Activated CD4-positive, alpha-beta T cell treated with anti-CD3 and anti-CD28 coated beads for 36 hours (primary cell): ENCODE data around the gene SPP2. TPM values are rescaled to one million over a fixed set of nuclear protein-coding genes. Genes with fewer than 3 reads are reported as not detected.

Experiments used
- ATAC-seq: fragments of 200-7000 bp; cut with Tn5 transposase; one replicate; pipeline ENCODE4 v1.10.0; 2021; ENCODE audit warnings: mild to moderate bottlenecking, moderate library complexity
- CTCF ChIA-PET: fragments of 350-600 bp; sonication (Branson Sonifier 250); formaldehyde crosslinking; loops from one replicate; lab custom pipeline; 2021; ENCODE audit warnings: antibody characterized with exemption; lab: Charles Lee
- POLR2A ChIA-PET: fragments of 350-600 bp; sonication (Branson Sonifier 250); formaldehyde crosslinking; loops from one replicate; lab custom pipeline; 2021; ENCODE audit warnings: antibody characterized with exemption, inconsistent platforms; lab: Charles Lee
- DNase-seq: peaks from one replicate; pipeline ENCODE4 v3.0.0-alpha.2; 2020
- H3K27ac Mint-ChIP-seq: one replicate; pipeline ENCODE4 v1.8.0; 2021; ENCODE audit warnings: mixed read lengths
- H3K27me3 Mint-ChIP-seq: one replicate; pipeline ENCODE4 v1.8.0; 2021; ENCODE audit warnings: mixed read lengths
- H3K36me3 Mint-ChIP-seq: one replicate; pipeline ENCODE4 v1.8.0; 2021; ENCODE audit warnings: low read depth, mixed read lengths
- H3K4me1 Mint-ChIP-seq: one replicate; pipeline ENCODE4 v1.8.0; 2021; ENCODE audit warnings: mixed read lengths
- H3K4me3 Mint-ChIP-seq: one replicate; pipeline ENCODE4 v1.8.0; 2021; ENCODE audit warnings: mild to moderate bottlenecking, moderate library complexity, mixed read lengths
- H3K9me3 Mint-ChIP-seq: one replicate; pipeline ENCODE4 v1.8.0; 2021; ENCODE audit warnings: low read depth, mixed read lengths
- intact Hi-C, 2 experiments: fragments of 100-400 bp; cut with DNase I in 1 of 2; cut with micrococcal nuclease in 1 of 2; formaldehyde crosslinking; loops; one replicate each; pipeline versions ENCODE4 v1.14.2 to v1.15.1; 2022 to 2024; cut with DNase I, micrococcal nuclease
- total RNA-seq, 2 experiments: library from RNA; stranded (reverse); gene quantifications; one replicate each; pipeline ENCODE4 v1.2.3, GENCODE V29; 2021

The SPP2 gene
- total RNA-seq, 2 experiments from 2014 or later = not detected

- POLR2A ChIA-PET = no interaction called here
- DNase-seq (no peak), ATAC-seq (no peak)
- CTCF ChIA-PET = interaction anchor here (0.6 kb wide), 1 partner anchor 502 kb away, joined by 3 read pairs; no protein-coding TSS in a partner anchor
- H3K4me1 Mint-ChIP-seq = no peaks in the 10 kb centered on the region
- H3K9me3 Mint-ChIP-seq = no peaks in the 10 kb centered on the region
- H3K27me3 Mint-ChIP-seq = no peaks in the 10 kb centered on the region
- no peak overlapping the region for H3K4me3 Mint-ChIP-seq
- H3K27ac Mint-ChIP-seq = no peak overlapping the region
- no peaks in the 10 kb centered on the region for H3K36me3 Mint-ChIP-seq
- intact Hi-C loops = no loop called here
Observed at GRCh38 chr2:234044157-234044556, 6.3 kb upstream of the SPP2 start.

- Mint-ChIP-seq H3K4me3 (no peak overlapping the region), H3K36me3 (no peaks in the 10 kb centered on the region), H3K27me3 (no peaks in the 10 kb centered on the region), H3K4me1 (peaks cover 3% of the 10 kb centered on the region), H3K9me3 (no peaks in the 10 kb centered on the region), H3K27ac (no peak overlapping the region)
- POLR2A ChIA-PET = no interaction called here
- no peak for ATAC-seq
- intact Hi-C loops = no loop called here
- CTCF ChIA-PET = no interaction called here
- no peak for DNase-seq
Observed at GRCh38 chr2:234046521-234046920, 4.0 kb upstream of the SPP2 start.

GRCh38 chr2:234047361-234047760 is 3.1 kb upstream of the SPP2 start:
- POLR2A ChIA-PET = no interaction called here
- H3K27me3 Mint-ChIP-seq = no peaks in the 10 kb centered on the region
- H3K27ac Mint-ChIP-seq = no peak overlapping the region
- H3K4me3 Mint-ChIP-seq = no peak overlapping the region
- H3K36me3 Mint-ChIP-seq = no peaks in the 10 kb centered on the region
- DNase-seq (no peak), ATAC-seq (no peak)
- H3K4me1 Mint-ChIP-seq = peaks cover 5% of the 10 kb centered on the region
- intact Hi-C loops = no loop called here
- CTCF ChIA-PET = interaction anchor here (0.9 kb wide), 2 partner anchors 71 to 498 kb away, joined by 3 read pairs; no protein-coding TSS in a partner anchor
- no peaks in the 10 kb centered on the region for H3K9me3 Mint-ChIP-seq

- H3K36me3 Mint-ChIP-seq = no peaks in the 10 kb centered on the region
- ChIA-PET CTCF (interaction anchor here (0.6 to 0.9 kb wide), 3 partner anchors 71 to 513 kb away, joined by 3 to 4 read pairs (median 3); no protein-coding TSS in a partner anchor), POLR2A (no interaction called here)
- H3K9me3 Mint-ChIP-seq = no peaks in the 10 kb centered on the region
- no peaks in the 10 kb centered on the region for H3K27me3 Mint-ChIP-seq
- H3K4me3 Mint-ChIP-seq = no peak overlapping the region
- DNase-seq (no peak), ATAC-seq (no peak)
- intact Hi-C loops = no loop called here
- H3K27ac Mint-ChIP-seq = no peak overlapping the region
- peaks cover 5% of the 10 kb centered on the region for H3K4me1 Mint-ChIP-seq
Observed at GRCh38 chr2:234048049-234048448, 2.5 kb upstream of the SPP2 start.

GRCh38 chr2:234051374-234052070 is 1.0 kb downstream of the SPP2 start:
- H3K27me3 Mint-ChIP-seq = no peaks in the 10 kb centered on the region
- intact Hi-C loops = no loop called here
- H3K9me3 Mint-ChIP-seq = no peaks in the 10 kb centered on the region
- ChIA-PET CTCF (interaction anchor here (1.5 to 1.6 kb wide), 2 partner anchors 15 to 82 kb away, joined by 3 to 6 read pairs; no protein-coding TSS in a partner anchor), POLR2A (no interaction called here)
- H3K4me3 Mint-ChIP-seq = no peak overlapping the region
- ATAC-seq = no peak
- H3K27ac Mint-ChIP-seq = no peak overlapping the region
- H3K4me1 Mint-ChIP-seq = peaks cover 5% of the 10 kb centered on the region
- no peaks in the 10 kb centered on the region for H3K36me3 Mint-ChIP-seq
- DNase-seq = no peak

- Mint-ChIP-seq H3K4me3 (no peak overlapping the region), H3K9me3 (no peaks in the 10 kb centered on the region), H3K27ac (no peak overlapping the region), H3K36me3 (no peaks in the 10 kb centered on the region), H3K4me1 (no peaks in the 10 kb centered on the region), H3K27me3 (peaks cover 4% of the 10 kb centered on the region)
- no peak for ATAC-seq
- DNase-seq = no peak
- intact Hi-C loops = no loop called here
- CTCF ChIA-PET = no interaction called here
- POLR2A ChIA-PET = no interaction called here
Observed at GRCh38 chr2:234058881-234059280, 8.4 kb downstream of the SPP2 start.

GRCh38 chr2:234060236-234060635 is 9.7 kb downstream of the SPP2 start:
- Mint-ChIP-seq H3K36me3 (no peaks in the 10 kb centered on the region), H3K27me3 (peaks cover 4% of the 10 kb centered on the region), H3K4me1 (peaks cover 2% of the 10 kb centered on the region), H3K4me3 (no peak overlapping the region), H3K27ac (no peak overlapping the region), H3K9me3 (no peaks in the 10 kb centered on the region)
- CTCF ChIA-PET = interaction anchor here (1.0 kb wide), 1 partner anchor 15 kb away, joined by 3 read pairs; no protein-coding TSS in a partner anchor
- intact Hi-C loops = no loop called here
- ATAC-seq (no peak), DNase-seq (no peak)
- POLR2A ChIA-PET = no interaction called here

GRCh38 chr2:234061624-234062257 is 11.2 kb downstream of the SPP2 start:
- Mint-ChIP-seq H3K4me3 (no peak overlapping the region), H3K4me1 (peaks cover 2% of the 10 kb centered on the region), H3K36me3 (no peaks in the 10 kb centered on the region), H3K27me3 (peaks cover 4% of the 10 kb centered on the region), H3K9me3 (no peaks in the 10 kb centered on the region), H3K27ac (no peak overlapping the region)
- POLR2A ChIA-PET = no interaction called here
- CTCF ChIA-PET = no interaction called here
- intact Hi-C loops = no loop called here
- DNase-seq (no peak), ATAC-seq (no peak)

GRCh38 chr2:234066587-234066986 is 16.1 kb downstream of the SPP2 start:
- H3K9me3 Mint-ChIP-seq = peaks cover 3% of the 10 kb centered on the region

GRCh38 chr2:234071664-234072063 is 21.2 kb downstream of the SPP2 start:
- ChIA-PET POLR2A (interaction anchor here (0.7 kb wide), 1 partner anchor 37 kb away, joined by 8 read pairs; no protein-coding TSS in a partner anchor), CTCF (interaction anchor here (0.6 to 1.0 kb wide), 2 partner anchors 54 to 480 kb away, joined by 3 to 4 read pairs; no protein-coding TSS in a partner anchor)
- Mint-ChIP-seq H3K4me3 (no peak overlapping the region), H3K9me3 (peaks cover 3% of the 10 kb centered on the region), H3K27ac (no peak overlapping the region), H3K27me3 (no peaks in the 10 kb centered on the region), H3K36me3 (no peaks in the 10 kb centered on the region), H3K4me1 (peaks cover 5% of the 10 kb centered on the region)
- intact Hi-C loops = no loop called here
- peak; percentile 36 for ATAC-seq
- DNase-seq = peak; percentile 9

More at GRCh38 chr2:234066587-234066986, 16.1 kb downstream of the SPP2 start:
- CTCF ChIA-PET = interaction anchor here (0.7 to 1.2 kb wide), 2 partner anchors 10 to 490 kb away, joined by 3 read pairs; no protein-coding TSS in a partner anchor
- Mint-ChIP-seq H3K27ac (no peak overlapping the region), H3K4me1 (peaks cover 2% of the 10 kb centered on the region), H3K27me3 (no peaks in the 10 kb centered on the region), H3K4me3 (no peak overlapping the region), H3K36me3 (no peaks in the 10 kb centered on the region)
- intact Hi-C loops = no loop called here
- POLR2A ChIA-PET = no interaction called here
- no peak for DNase-seq
- ATAC-seq = no peak

- Mint-ChIP-seq H3K9me3 (peaks cover 3% of the 10 kb centered on the region), H3K27ac (no peak overlapping the region), H3K27me3 (no peaks in the 10 kb centered on the region), H3K4me1 (peaks cover 10% of the 10 kb centered on the region), H3K4me3 (no peak overlapping the region), H3K36me3 (no peaks in the 10 kb centered on the region)
- intact Hi-C loops = no loop called here
- ChIA-PET CTCF (no interaction called here), POLR2A (interaction anchor here (0.7 kb wide), 1 partner anchor 37 kb away, joined by 8 read pairs; no protein-coding TSS in a partner anchor)
- ATAC-seq = no peak
- DNase-seq = no peak
Observed at GRCh38 chr2:234072454-234072853, 22.0 kb downstream of the SPP2 start.
